ENCODE results near the gene NAP1L5. TPM values are rescaled to one million over a fixed set of nuclear protein-coding genes. Genes with fewer than 3 reads are reported as not detected.

Gene NAP1L5
- total RNA-seq, 2 experiments from 2014 or later: 4.9 to 5.2 TPM

DNA sequence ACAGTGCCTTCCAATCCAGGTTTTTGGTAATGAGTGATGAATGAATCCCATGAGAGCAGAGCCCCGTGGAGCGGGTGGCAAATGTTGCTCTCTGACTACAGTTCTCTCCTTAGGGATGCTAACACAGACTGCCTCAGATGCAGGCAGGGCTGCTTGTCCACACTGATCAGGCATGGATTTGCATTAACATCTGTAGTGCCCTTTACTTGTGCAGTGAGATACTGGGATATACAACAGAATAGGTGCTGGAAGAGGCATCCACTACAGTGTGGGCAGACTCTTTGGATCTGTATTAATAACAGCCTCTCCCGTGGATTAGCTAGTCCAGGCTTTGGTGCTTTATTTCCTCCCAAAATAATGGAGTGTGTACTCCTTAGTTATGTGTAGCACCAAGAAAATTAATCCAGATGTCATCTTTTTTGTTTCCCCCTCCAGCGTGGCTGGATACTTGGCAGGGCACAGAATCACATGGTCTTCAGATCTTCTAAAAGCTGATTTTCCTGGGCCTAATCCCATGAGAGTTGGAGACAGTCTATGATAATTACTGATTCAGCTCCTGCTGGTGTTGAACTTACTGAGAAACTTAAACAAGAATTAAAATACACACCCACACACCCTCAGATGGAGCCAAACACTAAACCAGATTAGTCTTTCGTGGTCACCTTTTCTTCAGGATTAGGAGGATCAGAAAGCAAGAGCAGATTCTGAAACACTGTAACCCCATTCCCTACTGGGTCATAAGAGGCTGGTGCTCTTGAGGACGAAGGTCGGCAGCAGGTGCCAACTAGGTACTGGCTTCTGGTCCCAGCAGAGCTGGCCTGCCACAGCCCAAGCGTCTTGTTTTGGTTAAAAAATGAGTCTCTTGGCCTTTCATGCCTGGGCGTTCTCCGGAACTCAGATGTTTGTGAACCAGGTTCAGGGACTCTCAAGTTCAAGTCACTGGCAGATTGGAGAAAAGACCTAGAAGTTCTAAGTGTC lies 23.1 kb upstream of the NAP1L5 start:
- POLR2A ChIA-PET: interaction anchor here (0.6 kb wide), 1 partner anchor 25 kb away, joined by 3 read pairs; no protein-coding TSS in a partner anchor
- intact Hi-C loops (cut with DNase I, micrococcal nuclease): no loop called here

GRCh38 chr4:88719381-88719780 lies 21.8 kb upstream of the NAP1L5 start:
- POLR2A ChIA-PET: no interaction called here
- H3K4me1 Mint-ChIP-seq: no peaks in the 10 kb centered on the region
- CTCF ChIA-PET: interaction anchor here (1.0 kb wide), 1 partner anchor 42 kb away, joined by 3 read pairs; no protein-coding TSS in a partner anchor
- H3K4me3 Mint-ChIP-seq: no peak overlapping the region
- H3K36me3 Mint-ChIP-seq (ENCODE audit: low read depth): peaks cover 41% of the 10 kb centered on the region
- peaks cover 16% of the 10 kb centered on the region for H3K9me3 Mint-ChIP-seq (ENCODE audit: low read depth)
- DNase-seq: no peak
- intact Hi-C loops (cut with DNase I, micrococcal nuclease): no loop called here
- H3K27ac Mint-ChIP-seq: no peak overlapping the region
- no peak for ATAC-seq
- no peaks in the 10 kb centered on the region for H3K27me3 Mint-ChIP-seq

More for the DNA sequence above, 23.1 kb upstream of the NAP1L5 start:
- H3K4me3 Mint-ChIP-seq: no peak overlapping the region
- no peak overlapping the region for H3K27ac Mint-ChIP-seq
- H3K9me3 Mint-ChIP-seq (ENCODE audit: low read depth): peaks cover 14% of the 10 kb centered on the region
- CTCF ChIA-PET: interaction anchor here (1.0 kb wide), 1 partner anchor 43 kb away, joined by 3 read pairs; no protein-coding TSS in a partner anchor
- H3K36me3 Mint-ChIP-seq (ENCODE audit: low read depth): peaks cover 29% of the 10 kb centered on the region
- no peaks in the 10 kb centered on the region for H3K27me3 Mint-ChIP-seq
- DNase-seq: no peak
- no peak for ATAC-seq
- H3K4me1 Mint-ChIP-seq: no peaks in the 10 kb centered on the region

GRCh38 chr4:88718098-88718497 lies 20.5 kb upstream of the NAP1L5 start:
- peaks cover 16% of the 10 kb centered on the region for H3K9me3 Mint-ChIP-seq (ENCODE audit: low read depth)
- CTCF ChIA-PET: interaction anchor here (0.8 to 1.5 kb wide), 2 partner anchors 13 to 87 kb away, joined by 3 read pairs; no protein-coding TSS in a partner anchor
- H3K36me3 Mint-ChIP-seq (ENCODE audit: low read depth): peaks cover 49% of the 10 kb centered on the region
- ATAC-seq: no peak
- intact Hi-C loops (cut with DNase I, micrococcal nuclease): no loop called here
- H3K27ac Mint-ChIP-seq: no peak overlapping the region
- no peak for DNase-seq
- H3K4me3 Mint-ChIP-seq: no peak overlapping the region
- H3K27me3 Mint-ChIP-seq: no peaks in the 10 kb centered on the region
- no peaks in the 10 kb centered on the region for H3K4me1 Mint-ChIP-seq
- POLR2A ChIA-PET: no interaction called here

DNA sequence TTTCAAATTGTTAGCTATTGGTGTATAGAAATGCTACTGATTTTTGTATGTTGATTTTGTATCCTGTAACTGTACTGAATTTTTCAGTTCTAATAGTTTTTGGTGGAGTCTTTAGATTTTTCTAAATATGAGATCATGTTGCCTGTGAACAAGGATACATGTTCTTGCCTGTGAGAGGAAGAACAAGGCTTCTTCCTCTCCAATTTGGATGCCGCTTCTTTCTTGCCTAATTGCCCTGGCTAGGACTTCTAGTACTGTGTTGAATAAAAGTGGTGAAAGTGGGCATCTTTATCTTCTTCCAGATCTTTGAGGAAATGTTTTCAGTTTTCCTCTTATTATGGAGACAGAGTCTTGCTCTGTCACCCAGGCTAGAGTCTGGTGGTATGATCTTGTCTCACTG lies 16.2 kb upstream of the NAP1L5 start:
- Mint-ChIP-seq H3K9me3 (ENCODE audit: low read depth) (peaks cover 20% of the 10 kb centered on the region), H3K27ac (no peak overlapping the region), H3K36me3 (ENCODE audit: low read depth) (peaks cover 79% of the 10 kb centered on the region), H3K4me3 (no peak overlapping the region), H3K27me3 (no peaks in the 10 kb centered on the region), H3K4me1 (peaks cover 9% of the 10 kb centered on the region)
- intact Hi-C loops (cut with DNase I, micrococcal nuclease): no loop called here
- DNase-seq (no peak), ATAC-seq (no peak)
- POLR2A ChIA-PET: no interaction called here
- CTCF ChIA-PET: interaction anchor here (1.0 kb wide), 1 partner anchor 167 kb away, joined by 3 read pairs; no protein-coding TSS in a partner anchor

DNA sequence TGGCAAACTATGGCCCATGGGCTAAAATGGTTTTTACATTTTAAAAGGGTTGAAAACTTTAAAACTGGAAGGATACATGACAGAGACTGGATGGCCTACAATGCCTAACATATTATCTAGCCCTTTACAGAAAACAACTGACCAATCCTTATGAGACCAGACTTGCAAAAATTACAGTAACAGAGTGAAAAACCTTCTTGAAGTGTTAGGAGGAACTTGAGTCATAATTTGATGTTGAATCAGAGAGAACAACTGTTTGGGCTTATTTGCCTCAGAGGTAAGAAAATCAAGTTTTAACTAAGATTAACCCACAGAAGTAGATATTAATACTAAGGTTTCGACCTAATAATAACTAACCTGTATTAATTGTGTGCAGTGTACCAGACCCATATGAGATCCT lies 12.4 kb upstream of the NAP1L5 start:
- Mint-ChIP-seq H3K9me3 (ENCODE audit: low read depth) (peaks cover 6% of the 10 kb centered on the region), H3K36me3 (ENCODE audit: low read depth) (peaks cover 65% of the 10 kb centered on the region), H3K27ac (peak overlapping the region; percentile 35), H3K4me3 (no peak overlapping the region), H3K4me1 (peaks cover 18% of the 10 kb centered on the region), H3K27me3 (no peaks in the 10 kb centered on the region)
- ATAC-seq (peak; percentile 78), DNase-seq (no peak)
- CTCF ChIA-PET: interaction anchor here (1.4 kb wide), 1 partner anchor 170 kb away, joined by 3 read pairs; no protein-coding TSS in a partner anchor
- intact Hi-C loops (cut with DNase I, micrococcal nuclease): no loop called here
- POLR2A ChIA-PET: no interaction called here

GRCh38 chr4:88706574-88706973 lies 8.9 kb upstream of the NAP1L5 start:
- ChIA-PET POLR2A (no interaction called here), CTCF (interaction anchor here (0.8 kb wide), 1 partner anchor 304 kb away, joined by 3 read pairs; no protein-coding TSS in a partner anchor)
- Mint-ChIP-seq H3K27ac (no peak overlapping the region), H3K4me1 (peaks cover 18% of the 10 kb centered on the region), H3K9me3 (ENCODE audit: low read depth) (no peaks in the 10 kb centered on the region), H3K36me3 (ENCODE audit: low read depth) (peaks cover 45% of the 10 kb centered on the region), H3K27me3 (no peaks in the 10 kb centered on the region), H3K4me3 (no peak overlapping the region)
- DNase-seq: no peak
- intact Hi-C loops (cut with DNase I, micrococcal nuclease): no loop called here
- ATAC-seq: no peak

DNA sequence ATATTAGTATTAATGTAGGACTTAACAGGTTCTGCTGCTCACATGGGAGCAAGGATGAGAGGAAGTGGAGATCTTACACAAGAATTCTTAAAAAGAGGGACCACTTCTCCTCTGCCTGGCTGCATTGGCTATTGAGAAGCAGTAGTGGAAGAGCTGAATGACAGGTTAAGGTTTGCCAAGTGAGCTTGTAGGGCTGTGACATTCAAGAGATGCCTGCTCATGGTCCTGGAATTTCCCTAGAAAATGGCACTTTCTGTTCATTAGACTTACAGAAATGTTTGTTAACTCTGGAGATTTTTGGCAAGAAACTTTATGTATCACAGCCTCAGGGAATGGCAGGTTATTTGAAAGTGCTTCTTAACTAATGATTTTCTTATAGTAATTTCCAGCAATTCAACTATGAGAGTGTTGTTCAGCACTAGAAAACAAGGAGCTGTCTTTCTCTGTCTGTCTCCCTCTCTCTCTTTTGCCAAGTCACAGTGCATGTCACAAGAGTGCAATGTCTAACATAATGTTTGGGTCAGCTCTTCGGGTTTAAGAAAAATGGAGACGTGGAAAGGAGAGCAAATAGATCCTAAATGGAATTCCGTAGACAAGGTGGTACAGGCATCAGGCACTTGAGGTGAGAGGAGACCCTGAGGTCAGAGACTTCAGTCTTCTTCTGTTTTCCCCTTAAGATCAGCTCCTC lies 8.3 kb upstream of the NAP1L5 start:
- ATAC-seq (no peak), DNase-seq (no peak)
- Mint-ChIP-seq H3K4me1 (peaks cover 18% of the 10 kb centered on the region), H3K9me3 (ENCODE audit: low read depth) (no peaks in the 10 kb centered on the region), H3K4me3 (no peak overlapping the region), H3K27ac (no peak overlapping the region), H3K27me3 (no peaks in the 10 kb centered on the region), H3K36me3 (ENCODE audit: low read depth) (peaks cover 42% of the 10 kb centered on the region)
- ChIA-PET CTCF (interaction anchor here (0.8 to 1.3 kb wide), 4 partner anchors 10 to 304 kb away, joined by 3 read pairs; no protein-coding TSS in a partner anchor), POLR2A (no interaction called here)
- intact Hi-C loops (cut with DNase I, micrococcal nuclease): no loop called here

GRCh38 chr4:88705223-88705622 lies 7.6 kb upstream of the NAP1L5 start:
- H3K36me3 Mint-ChIP-seq (ENCODE audit: low read depth): peaks cover 35% of the 10 kb centered on the region
- H3K4me1 Mint-ChIP-seq: peaks cover 18% of the 10 kb centered on the region
- ChIA-PET POLR2A (no interaction called here), CTCF (interaction anchor here (0.6 to 1.3 kb wide), 4 partner anchors 10 to 126 kb away, joined by 3 read pairs; no protein-coding TSS in a partner anchor)
- no peaks in the 10 kb centered on the region for H3K27me3 Mint-ChIP-seq
- no peak overlapping the region for H3K27ac Mint-ChIP-seq
- DNase-seq (no peak), ATAC-seq (peak; percentile 16)
- intact Hi-C loops (cut with DNase I, micrococcal nuclease): no loop called here
- H3K4me3 Mint-ChIP-seq: no peak overlapping the region
- H3K9me3 Mint-ChIP-seq (ENCODE audit: low read depth): no peaks in the 10 kb centered on the region

- ChIA-PET CTCF (no interaction called here), POLR2A (no interaction called here)
- Mint-ChIP-seq H3K4me1 (peaks cover 14% of the 10 kb centered on the region), H3K9me3 (ENCODE audit: low read depth) (no peaks in the 10 kb centered on the region), H3K27ac (no peak overlapping the region), H3K4me3 (no peak overlapping the region), H3K36me3 (ENCODE audit: low read depth) (peaks cover 26% of the 10 kb centered on the region), H3K27me3 (no peaks in the 10 kb centered on the region)
- ATAC-seq (no peak), DNase-seq (no peak)
- intact Hi-C loops (cut with DNase I, micrococcal nuclease): no loop called here
Measured at GRCh38 chr4:88702782-88703181, 5.2 kb upstream of the NAP1L5 start.

DNA sequence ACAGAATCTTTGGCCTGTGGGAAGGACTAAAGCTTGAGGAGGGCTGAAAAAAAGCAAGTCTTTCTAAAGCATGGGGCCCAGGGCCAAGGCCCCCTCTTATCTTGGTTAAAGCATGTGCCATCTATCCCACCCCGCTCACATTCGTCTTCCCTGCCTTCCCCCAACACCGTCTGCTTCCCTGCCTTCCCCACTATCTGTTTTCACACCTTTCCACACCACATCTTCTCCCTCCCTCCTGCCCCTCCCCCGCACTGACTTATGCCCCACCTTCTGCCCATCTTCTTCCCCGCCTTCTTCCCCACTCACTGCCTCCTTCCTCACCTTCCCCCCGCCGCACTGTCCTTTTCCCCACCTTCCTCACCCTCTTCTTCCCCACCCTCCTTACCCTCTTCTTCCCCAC lies 890 bp upstream of the NAP1L5 start:
- DNase-seq (peak; percentile 8), ATAC-seq (no peak)
- Mint-ChIP-seq H3K27ac (no peak overlapping the region), H3K4me1 (peaks cover 10% of the 10 kb centered on the region), H3K36me3 (ENCODE audit: low read depth) (peaks cover 9% of the 10 kb centered on the region), H3K9me3 (ENCODE audit: low read depth) (no peaks in the 10 kb centered on the region), H3K27me3 (no peaks in the 10 kb centered on the region), H3K4me3 (no peak overlapping the region)
- CTCF ChIA-PET: no interaction called here
- intact Hi-C loops (cut with DNase I, micrococcal nuclease): loop anchor here (5.0 kb wide), 2 partner anchors 106 to 416 kb away; partner anchors contain the start of genes HERC3 (in 1 of the 2) and PPM1K (in 1 of the 2)
- POLR2A ChIA-PET: no interaction called here

- ChIA-PET CTCF (interaction anchor here (1.2 kb wide), 1 partner anchor 24 kb away, joined by 3 read pairs; no protein-coding TSS in a partner anchor), POLR2A (no interaction called here)
- Mint-ChIP-seq H3K9me3 (ENCODE audit: low read depth) (no peaks in the 10 kb centered on the region), H3K4me1 (peaks cover 10% of the 10 kb centered on the region), H3K27ac (peak overlapping the region; percentile 62), H3K4me3 (peak overlapping the region; percentile 75), H3K27me3 (no peaks in the 10 kb centered on the region), H3K36me3 (ENCODE audit: low read depth) (peaks cover 9% of the 10 kb centered on the region)
- ATAC-seq (peak; percentile 37), DNase-seq (peak; percentile 33)
- intact Hi-C loops (cut with DNase I, micrococcal nuclease): loop anchor here (1.0 to 5.0 kb wide), 3 partner anchors 105 to 415 kb away; partner anchors contain the start of genes HERC3 (in 2 of the 2) and PPM1K (in 1 of the 2)
Measured at GRCh38 chr4:88697141-88697540, 488 bp downstream of the NAP1L5 start.

Measured in activated CD4-positive, alpha-beta T cell treated with anti-CD3 and anti-CD28 coated beads for 36 hours (primary cell).